ENCODE measurements around the gene PAX3.

The PAX3 gene

DNA sequence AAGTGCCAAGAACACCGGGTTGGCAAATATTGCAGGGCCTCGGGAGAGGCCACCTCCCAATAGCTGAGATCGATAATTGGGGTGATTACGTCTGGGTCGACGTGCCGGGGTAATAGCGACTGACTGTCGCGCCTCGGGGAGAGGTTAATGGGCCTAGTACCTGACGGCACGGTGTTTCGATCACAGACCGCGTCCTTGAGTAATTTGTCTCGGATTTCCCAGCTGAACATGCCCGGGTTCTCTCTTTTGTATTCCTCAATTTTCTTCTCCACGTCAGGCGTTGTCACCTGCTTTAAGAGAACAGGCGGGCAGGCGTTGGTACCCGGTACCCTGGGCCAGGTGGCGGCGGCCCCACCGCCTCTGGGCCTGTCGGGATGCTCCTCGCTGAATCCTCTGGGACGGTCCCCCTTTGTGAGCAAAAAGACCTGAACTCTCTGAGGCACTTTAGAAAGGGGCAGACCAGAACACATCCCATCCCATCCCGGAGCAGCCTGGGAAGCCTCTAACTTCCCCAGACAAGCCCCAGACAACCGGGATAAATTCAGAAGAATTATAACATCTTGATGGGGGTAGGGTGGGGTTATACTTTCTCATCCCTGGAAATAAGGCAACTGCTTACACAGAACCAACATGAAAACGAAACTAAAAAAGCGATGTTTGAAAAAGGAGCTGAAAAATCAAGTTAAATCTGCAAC, 3.3 kb downstream of the PAX3 start:
- no peak for DNase-seq

DNA sequence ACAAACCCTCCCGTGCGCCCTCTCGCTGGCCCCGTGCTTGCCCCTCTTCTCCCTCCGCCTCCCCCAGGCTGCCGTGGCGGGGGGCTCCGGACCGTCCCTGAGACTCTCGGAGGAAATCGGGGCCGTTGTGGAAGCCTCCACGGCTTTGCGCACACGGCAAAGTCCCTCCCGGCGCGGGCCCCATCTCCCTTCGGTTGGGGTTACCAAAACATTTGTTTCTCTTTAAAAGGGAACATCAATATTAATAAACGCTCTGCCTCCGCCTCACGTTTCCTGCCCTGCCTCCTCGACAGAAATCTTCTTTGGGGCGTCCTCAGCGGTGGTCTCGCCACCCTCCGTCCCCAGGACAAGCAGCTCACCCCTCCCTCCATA, 3.8 kb downstream of the PAX3 start:
- DNase-seq, result no peak

DNA sequence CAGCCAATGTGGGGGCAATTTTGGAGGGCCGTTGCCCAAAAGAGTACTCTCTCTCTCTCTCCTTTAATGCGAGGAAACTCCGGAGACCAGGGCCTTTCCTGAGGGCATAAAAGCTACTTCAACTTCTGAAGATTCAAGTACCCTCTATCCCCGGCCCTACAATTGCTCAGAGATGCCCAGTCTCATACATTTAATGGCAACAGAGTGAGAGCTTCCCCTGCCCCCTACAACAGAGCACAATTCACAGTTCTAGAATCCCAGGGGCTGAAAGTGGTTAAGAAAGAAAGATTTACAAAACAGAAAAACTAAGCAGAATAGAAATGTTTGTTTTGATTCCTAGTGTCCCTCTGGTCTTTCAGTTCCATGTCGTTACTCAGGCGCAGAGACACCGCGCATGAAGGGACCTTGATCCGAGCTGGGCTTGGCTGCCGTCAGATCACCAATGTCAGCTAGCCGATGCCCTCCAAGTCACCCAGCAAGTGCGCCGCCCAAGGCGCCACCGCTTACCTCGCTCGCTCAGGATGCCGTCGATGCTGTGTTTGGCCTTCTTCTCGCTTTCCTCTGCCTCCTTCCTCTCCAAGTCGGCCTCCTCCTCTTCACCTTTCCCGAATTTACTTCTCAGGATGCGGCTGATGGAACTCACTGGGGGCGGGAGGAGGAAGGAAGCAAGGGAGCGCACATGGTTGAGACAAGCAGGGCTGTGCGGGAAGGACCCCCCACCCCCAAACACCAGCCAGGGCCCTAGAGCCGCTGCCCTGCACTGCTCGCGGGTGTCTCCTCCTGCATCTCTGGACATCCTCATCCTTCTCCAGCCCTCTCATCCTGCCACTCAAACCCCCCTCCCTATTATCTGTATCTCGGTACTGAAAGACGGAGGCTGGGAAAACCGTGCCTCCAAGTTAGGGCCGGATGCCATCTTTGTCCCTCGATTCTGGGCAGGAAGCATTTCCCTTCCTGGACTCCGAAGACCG, 4.9 kb downstream of the PAX3 start:
- no peak for DNase-seq

DNA sequence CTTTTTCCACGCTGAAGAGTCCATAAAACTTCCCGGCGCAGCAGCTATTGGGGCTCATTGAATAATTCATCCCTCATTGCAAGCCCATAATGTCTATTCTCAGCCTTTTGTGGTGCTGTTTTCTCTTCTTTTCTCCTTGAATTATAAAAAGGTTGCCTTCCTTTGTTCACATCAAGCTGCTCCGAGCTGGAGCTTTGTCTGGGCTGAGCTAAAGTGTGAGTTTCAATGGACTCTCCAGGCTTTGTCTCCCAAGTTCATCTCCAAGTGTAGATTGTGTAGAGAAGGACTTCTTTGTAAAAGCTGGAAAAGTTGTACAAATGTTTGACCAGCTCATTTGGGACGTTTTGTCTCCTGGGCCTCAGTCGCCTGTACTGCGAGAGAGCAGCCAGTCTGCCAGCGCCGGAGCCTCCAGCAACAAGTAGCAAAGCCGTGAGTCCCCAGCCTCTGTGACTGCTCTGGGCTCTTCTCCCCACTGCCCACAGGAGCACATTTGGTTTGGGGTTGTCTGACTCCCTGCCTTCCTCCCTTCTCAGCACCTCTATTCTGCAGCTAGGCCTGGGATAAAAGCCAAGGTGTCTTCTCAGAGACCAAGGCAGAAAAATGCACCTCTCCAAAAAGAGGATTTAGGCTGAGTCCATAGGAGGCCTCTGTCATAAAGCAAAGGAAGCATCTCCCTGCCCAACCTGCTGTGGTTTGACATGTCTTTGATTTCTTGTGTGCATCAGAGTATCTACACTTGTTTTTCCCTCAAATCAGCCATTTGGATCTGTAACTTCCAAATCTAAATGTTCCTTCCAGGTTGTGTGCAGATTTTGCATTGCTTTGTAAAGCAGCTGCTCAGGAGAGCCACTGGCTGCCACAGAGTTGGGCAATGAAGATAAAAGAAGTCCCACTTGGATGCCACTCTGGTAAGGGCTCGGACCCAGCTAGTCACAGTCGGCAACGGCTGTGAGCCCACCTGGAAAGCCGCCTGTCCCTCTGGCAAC, 6.4 kb downstream of the PAX3 start:
- DNase-seq, result no peak

- DNase-seq, result no peak
These were observed 7.3 kb downstream of the PAX3 start for GRCh38 chr2:222291485-222291841.

DNA sequence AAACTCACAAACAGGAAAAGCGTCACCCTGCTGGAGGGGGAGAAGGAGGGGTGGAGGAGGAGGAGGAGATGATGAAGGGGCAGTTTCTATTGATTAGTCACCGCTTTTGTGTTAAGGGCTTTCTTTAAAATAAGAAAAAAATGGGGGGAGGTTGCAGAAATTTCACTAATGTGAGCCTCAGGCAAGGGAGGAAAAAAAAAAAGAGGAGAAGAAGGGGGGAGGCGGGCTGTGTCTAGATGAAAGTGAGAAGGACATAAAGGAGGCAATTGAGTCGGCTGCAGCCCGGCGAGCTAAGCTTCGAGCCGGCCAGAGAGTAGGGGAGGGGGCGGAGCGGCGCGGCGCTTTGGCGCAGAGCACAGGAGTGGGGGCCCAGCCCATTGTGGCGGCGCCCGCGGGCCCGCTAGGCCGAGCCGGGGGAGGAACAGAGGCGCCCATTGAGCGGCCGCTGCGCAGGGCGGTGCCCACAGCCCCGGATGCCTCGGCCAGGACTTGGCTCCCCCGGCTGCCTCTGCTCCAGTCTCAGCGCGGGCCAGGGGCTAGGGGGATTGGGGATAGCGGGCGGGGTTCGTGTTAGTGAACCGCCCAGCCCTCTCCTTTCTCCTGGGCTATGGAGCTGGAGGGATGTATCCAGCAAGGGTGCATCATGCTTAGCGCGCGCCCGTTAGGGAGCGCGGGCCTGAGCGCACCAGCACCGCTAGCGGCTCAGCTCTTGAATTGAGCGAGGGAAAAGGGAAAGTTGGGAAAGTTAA, 7.9 kb downstream of the PAX3 start:
- no peak for DNase-seq

DNA sequence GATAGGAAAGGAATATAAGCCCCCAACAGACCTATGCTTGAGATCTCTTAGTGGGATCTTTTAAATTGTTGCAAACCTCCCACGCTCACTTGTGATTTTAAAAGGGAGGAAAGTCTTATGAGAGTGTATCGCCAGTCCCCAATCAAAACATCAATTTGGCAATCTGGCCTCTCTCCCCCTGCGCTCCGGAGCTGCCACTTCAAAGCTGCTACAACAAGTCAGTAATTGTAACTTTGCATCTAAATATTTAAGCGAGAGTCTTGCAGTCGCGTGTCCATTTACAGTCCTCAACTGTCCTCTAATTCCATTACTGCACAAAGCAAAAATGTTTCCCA, 8.4 kb downstream of the PAX3 start:
- no peak for DNase-seq

GRCh38 chr2:222289278-222290160, 9.3 kb downstream of the PAX3 start:
- DNase-seq, result no peak

DNA sequence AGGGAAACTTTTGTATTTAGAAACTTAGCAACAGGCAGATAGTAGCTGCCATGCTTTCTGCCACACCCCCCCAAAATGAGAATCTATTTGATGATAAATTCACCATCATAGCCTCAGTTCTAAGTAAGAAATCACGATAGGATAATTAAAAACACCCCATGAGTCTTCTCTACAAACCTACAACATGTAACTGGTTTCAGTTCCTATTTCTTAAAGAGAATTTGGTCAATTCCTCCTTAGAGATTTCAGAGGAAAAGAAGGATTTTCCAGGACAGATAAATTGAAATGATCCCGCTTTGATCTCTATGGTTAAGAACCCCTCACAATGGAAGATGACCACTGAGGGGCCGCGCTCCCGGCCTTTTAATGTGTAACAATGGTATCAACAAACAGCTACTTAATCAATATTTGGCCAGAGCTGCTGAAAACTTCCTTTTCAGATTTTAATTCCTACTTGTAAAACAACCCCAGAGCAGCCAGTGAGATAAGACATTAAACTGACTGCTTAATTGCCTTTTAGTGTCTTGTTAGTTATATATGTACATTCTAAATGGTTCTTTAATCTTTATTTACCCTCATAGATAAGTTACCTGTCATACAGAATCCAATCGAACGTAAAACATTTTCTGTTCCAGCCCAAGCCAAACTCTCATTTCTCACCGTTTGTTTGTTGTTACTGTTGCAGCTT, 10.1 kb downstream of the PAX3 start:
- no peak for DNase-seq

- DNase-seq, result no peak
These were observed 10.8 kb downstream of the PAX3 start for GRCh38 chr2:222287862-222288479.

DNA sequence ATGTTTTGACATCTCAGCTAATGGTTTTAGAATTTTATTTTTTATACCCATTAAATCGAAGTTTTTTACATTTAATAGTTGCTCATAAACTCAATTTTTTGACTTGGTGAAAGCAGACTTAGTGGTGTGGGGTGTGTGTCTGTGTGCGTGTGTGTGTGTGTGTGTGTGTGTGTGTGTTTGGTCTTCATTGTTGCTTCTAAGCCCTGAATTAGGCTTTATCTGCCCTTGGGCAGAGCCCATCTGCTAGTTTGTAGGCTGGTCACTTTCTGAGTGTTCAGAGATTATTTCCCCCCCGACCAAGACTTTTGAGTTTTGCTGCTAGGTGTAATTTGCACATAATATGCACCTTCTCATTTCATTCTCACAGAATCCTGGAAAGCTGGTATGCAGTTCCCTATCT, 14.3 kb downstream of the PAX3 start:
- DNase-seq, result no peak

- no peak for DNase-seq
These were observed 15.2 kb downstream of the PAX3 start for GRCh38 chr2:222283634-222284033.

DNA sequence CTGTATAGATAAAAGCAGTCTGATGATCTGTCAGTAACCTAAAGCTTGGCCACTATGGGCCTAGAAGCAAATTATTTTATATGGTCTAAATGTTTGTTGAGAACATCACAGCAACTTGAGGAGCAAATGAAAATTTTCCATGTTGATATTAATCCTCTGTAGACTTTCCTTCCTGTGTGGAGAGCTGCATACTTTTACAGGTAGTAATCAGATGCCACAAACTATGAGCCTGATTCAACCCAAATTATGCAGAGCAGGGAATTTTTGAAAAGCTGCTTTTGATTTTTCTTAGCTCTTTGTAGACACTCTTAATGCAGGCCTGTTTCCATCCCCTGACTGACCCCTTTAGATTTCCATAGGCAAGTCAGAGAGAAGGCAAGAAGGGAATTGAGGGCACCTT, 17.3 kb downstream of the PAX3 start:
- no peak for DNase-seq

DNA sequence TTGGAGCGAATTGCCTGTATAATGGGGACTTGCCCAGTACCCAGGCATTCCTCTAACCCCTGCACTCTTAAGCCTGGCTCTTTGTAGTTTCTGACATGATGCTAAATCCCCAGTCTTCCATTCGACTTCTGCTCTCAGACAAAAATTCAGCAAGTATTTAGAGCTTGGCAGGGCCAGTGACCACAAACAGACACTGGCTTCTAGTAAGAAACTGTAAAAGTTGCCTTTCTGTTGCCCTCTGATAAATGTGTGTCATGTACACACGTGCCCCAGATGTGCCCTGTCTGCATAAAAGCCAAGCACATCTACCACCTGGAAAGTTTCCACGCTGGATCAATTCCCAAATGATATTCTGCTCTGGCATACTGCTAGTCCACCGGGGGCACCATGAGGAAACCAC, 18.0 kb downstream of the PAX3 start:
- DNase-seq, result no peak

- no peak for DNase-seq
These were observed 26.3 kb downstream of the PAX3 start for GRCh38 chr2:222272446-222273015.

GRCh38 chr2:222271854-222272253, 26.9 kb downstream of the PAX3 start:
- no peak for DNase-seq

DNA sequence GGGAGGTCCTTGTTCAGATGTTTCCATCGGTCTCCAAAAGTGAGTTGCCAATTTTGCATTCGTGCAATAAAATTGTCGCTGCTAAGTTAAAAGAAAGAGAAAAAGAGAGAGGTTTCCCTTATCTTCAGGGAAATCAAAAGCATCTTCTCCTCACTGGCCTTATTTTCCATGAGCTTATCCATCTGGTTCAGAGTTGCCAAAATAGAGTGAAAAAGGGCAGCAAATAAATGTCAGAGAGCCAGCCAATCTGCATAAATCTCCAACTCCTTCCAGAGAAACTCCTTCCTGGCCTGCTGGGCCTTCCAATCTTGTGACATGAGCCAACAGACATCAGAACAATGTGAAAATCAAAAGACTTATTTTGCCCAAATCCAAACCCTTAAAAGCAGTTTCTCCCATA, 28.4 kb downstream of the PAX3 start:
- no peak for DNase-seq

DNA sequence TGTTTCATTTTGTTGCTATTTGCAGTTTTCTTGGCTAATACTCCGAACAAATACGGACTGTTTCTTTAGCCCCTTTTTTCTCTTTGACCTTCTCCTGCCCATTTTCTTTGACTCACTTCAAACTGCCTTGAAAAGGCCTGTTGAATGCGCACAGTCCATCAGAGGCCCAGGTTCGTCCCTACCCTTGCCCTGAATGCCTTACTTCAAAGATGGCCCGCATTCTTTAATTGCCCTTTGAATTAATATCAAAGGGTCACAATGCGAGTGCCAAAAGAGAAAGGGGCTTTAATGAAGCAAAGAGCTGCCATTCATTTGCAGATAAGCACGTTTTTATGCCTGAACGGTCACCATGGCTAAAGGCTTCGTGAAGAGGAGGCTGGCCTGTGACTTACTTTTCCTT, 29.7 kb downstream of the PAX3 start:
- DNase-seq, result no peak

GRCh38 chr2:222268311-222268990, 30.3 kb downstream of the PAX3 start:
- no peak for DNase-seq
